GM21576 (cell line): Measurements from ENCODE around the gene ANKRD12.
"Not testable (repeated sequence)": the region's sequence is repeated elsewhere in the genome, so short reads cannot be mapped to it uniquely, and the experiment has no call there.

Experiments used
- ATAC-seq: cut with Tn5 transposase; IDR thresholded peaks from one replicate; pipeline ENCODE4 v1.9.1; 2021; ENCODE audit warnings: mild to moderate bottlenecking, moderate library complexity; ENCODE audit not compliant: unreplicated experiment

The ANKRD12 gene

DNA sequence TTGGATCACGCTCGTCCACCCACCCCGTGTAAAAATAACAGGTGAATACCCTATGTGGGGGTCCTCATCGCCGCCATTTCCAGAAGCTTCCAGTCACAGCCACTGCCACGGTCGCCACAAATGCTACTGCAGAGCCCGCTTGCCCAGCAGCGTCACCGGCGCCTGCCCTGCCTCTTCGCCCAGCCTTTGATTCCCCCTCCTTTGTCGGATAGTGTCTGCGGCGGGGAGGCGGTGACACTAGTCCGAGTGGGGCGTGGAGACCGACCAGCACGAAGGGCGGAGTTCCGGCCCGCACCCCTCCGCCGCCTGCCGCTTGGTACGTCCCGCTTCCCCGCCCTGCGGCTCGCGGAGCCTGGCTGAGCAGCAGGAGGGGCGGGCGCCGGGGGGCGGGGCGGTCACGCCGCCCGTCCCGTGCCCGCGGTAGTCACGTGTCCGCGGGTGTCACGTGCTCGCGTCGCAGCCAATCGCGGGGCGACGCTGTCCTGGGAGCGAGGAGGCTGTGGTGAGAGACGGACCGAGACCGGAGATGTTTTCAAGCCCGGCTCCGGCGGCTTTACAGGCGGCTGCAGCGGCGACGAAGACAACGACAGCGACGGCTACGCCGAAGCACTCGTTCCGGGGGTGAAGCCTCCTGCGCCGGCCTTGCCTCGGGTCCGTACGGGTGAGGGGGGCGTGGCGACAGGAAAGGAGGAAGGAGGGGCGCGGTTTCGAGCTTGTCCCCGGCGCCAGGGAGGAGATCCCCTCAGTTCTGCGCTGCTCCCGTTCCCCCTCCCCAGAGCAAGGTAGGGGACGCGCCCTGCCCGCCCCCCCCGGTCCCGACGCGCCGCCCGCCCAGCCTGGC lies at the start of gene ANKRD12:
Gene ANKRD12 (plus strand): TSS at position 467 of the 841 bp plus-strand sequence. CDS start 45,652 bp downstream, outside the sequence.
- ATAC-seq = peak; percentile 63

GRCh38 chr18:9087144-9087543 lies 49.4 kb upstream of the ANKRD12 start:
- no peak for ATAC-seq

DNA sequence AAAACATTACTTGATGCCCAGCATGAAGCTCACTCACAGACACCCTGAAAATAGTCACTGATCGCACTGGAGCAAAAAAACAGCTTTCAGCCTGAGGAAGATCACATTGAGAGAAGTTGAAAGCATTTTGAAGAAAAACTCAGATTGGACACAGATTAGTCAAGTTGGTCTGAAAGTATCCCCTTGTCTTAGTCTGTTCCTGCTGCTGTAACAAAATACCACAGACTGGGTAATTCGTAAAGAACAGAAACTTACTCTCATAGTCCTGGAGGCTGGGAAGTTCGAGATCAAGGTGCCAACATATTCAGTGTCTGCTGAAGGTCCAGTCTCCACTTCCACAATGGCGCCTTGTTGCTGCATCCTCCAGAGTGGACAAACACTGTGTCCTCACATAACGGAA lies 48.3 kb upstream of the ANKRD12 start:
- ATAC-seq = no peak

GRCh38 chr18:9088727-9089126 lies 47.9 kb upstream of the ANKRD12 start:
- ATAC-seq = not testable (repeated sequence)

- ATAC-seq = no peak
Measured at GRCh38 chr18:9090578-9090977, 46.0 kb upstream of the ANKRD12 start.

DNA sequence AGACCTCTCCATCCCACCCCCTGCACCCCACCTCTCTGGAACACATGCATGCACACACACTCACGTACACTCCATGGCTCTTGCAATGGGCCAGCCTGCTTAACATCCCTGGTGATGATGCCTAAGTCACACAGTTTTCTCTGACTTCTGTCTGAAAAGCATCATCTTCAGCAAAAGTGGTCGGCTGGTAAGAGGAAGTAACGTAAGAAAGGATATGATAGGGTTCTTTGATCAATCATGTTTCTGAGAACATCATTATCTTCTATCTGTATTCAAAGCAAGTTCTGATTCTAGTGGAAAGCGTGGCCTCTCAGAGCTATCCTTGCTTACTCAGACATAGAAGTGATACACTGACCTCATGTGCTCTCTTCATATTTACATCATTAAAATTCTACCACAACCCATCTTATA lies 45.5 kb upstream of the ANKRD12 start:
- no peak for ATAC-seq

DNA sequence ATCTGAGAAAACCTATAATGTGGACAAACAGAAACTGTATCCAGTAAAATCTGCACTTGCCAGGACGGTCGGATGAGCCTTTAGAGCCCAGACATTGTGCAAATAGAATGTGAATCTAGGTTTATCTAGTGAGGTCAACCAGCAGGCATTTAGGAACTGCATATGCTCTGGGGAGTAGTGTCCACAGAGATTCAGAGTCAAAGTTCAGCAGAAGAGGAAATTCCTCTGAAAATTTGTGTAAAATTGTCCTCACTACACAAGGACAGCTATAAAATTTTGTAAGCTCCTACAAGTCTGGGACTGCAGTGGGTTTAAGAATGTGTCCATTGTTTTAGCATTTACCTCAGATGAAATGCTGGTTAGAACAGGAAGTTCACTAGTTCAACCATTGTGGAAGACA lies 43.9 kb upstream of the ANKRD12 start:
- no peak for ATAC-seq

DNA sequence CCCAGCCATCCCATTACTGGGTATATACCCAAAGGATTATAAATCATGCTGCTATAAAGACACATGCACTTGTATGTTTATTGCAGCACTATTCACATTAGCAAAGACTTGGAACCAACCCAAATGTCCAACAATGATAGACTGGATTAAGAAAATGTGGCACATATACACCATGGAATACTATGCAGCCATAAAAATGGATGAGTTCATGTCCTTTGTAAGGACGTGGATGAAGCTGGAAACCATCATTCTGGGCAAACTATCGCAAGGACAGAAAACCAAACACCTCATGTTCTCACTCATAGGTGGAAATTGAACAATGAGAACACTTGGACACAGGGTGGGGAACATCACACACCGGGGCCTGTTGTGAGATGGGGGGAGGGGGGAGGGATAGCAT lies 43.5 kb upstream of the ANKRD12 start:
- not testable (repeated sequence) for ATAC-seq

DNA sequence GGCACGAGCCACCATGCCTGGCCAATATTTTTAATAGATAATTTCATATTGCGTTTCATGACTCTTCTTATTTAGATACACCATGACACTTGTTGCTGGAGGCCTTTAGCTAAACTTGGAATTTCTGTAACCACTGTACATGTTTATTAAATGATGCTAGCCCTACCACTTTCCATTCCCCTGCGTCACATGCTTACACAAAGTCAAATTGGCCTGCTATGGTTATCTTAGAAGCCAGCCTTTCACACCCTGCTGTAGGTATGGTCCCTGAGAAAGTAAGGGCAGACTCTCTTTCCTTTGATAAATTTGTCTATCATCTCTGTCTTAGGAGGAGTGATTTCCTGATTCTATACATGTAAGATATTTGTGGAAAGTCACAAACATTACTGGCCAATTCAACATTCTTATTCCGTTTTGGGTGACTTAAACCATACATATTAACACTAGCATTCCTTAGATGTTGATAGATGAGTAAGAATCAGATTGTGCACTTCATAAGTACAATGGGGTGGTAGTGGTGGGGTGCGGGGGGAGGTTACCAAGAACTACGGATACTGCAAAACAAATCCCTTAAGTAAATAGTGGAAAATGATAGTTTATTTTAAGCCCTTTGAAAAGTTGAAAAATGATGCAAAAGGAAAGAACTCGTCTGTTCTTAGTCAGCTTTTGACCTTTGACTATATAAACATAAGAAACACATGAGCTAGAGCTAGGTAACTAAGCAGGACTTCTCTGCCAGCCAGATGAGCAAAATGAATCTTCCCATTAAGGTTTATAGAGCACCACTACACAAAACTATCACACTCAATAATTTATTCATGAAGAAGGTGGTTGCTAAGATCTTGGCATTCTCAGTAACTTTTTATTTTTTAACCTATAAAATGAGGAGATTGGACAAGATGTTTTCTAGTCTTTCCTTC lies 42.0 kb upstream of the ANKRD12 start:
- no peak for ATAC-seq

DNA sequence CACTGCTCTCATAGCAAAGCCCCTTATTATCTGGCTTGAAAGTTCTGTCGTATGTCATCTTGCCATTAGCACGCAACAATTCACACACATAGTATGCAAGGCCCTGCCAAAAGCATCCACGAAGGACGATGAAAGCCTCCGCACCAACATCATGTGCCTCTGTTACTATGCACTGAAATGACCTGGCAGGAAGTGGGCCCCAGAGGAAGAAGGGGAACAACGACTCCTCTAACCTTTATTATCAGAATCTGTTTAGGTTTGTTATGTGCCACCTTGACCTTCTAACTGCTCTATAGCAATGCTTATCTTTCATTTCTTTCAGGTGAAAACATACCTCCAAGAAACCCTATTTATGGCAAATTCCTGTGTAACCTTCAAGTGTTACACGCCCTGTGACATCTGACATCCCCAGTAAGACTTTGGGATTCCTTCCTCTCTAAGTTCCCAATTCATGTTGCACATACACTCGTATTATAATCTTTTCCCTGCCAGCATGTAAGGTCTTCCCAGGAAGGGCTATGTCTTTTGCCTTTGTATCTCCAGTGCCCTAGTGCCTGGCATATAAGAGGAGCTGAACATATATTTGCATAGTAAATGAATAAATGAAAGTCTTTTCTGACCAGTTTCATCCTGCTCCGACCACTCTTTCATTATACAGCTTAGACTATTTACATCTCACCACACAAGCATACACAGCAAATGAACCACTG lies 41.1 kb upstream of the ANKRD12 start:
- peak; percentile 85 for ATAC-seq

DNA sequence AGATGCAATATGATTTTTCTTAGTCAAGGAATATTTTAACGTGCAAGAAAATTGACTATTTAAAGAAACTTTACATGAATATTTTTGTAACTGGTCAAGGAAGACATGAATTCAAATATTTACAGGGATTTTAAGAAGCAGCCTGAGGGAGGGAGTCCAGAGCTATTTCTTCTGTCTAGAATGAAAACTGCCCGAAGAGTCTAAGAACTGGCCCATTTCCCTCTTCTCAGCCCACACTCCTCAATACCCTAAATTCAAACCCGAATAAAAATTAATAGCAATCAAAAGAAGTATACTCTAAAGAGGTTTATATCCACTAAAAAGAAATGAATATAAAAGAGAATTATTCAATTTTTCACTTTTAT lies 40.6 kb upstream of the ANKRD12 start:
- ATAC-seq = no peak

- ATAC-seq = no peak
Measured at GRCh38 chr18:9096685-9097084, 39.9 kb upstream of the ANKRD12 start.

DNA sequence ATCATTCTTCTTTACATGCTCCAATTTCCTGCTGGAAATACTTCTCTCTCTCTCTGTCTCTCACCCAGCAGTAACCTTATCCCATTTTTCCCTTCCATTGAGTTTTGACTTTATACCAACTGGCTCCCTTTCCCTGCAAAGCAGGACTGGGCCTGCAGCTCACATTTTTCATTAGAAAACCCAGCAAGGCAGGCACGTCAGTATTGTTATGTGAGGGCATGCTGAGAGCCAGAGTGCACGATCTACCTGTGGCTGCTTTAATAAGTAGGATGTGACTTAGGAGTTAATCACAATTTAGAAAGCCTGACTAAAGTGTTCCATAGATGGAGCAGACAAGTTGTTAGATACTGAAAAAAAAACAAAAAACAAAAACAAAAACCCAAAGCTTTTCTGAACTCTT lies 39.2 kb upstream of the ANKRD12 start:
- ATAC-seq = no peak

DNA sequence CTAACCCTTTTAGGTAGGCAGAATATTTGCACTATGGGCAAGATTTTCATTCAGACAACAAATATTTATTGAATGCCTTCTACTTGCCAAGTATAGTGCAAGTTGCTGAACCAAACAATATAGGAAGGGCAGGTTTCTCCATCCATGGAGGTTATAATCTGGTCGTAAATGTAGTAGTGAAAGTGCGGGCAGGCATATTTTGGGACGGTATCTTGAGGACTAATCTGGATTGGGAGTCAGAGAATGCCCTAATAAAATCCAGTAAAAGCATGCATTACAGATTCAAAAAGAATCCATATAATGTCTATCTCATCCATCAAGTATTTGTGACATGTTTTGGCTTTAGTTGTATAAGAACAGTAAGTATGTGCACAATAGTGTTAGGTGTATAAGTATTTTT lies 35.8 kb upstream of the ANKRD12 start:
- ATAC-seq = no peak

GRCh38 chr18:9101730-9102507 lies 34.7 kb upstream of the ANKRD12 start:
- ATAC-seq = no peak

- ATAC-seq = peak; percentile 85
Measured at GRCh38 chr18:9102508-9103375, 33.8 kb upstream of the ANKRD12 start, which contains the start of gene NDUFV2. Gene NDUFV2 (plus strand): TSS chr18:9102699. CDS start chr18:9102744, 45 bp downstream.

DNA sequence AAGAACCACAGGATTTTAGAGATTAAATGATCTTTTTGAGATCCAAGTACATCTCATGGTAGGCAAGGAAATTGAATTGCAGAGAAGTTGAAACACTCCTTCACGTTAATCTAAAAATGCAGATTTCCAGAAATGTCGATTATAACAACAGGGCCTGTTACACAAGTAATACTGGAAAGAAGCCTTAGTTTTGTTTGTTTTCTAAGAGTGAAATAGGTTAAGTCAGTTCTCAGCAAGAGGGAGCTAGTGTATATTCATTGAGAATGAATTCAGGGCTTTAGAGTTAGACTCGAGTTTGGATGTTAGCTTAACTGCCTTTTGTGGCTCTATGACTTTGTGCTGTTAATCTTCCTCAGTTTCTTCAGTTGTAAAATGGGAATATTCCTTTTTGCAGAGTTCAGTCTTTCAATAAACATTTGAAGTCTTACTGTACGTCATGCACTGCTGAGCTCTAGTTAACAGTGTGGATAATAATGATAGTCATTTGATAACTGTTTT lies 33.2 kb upstream of the ANKRD12 start:
- no peak for ATAC-seq

DNA sequence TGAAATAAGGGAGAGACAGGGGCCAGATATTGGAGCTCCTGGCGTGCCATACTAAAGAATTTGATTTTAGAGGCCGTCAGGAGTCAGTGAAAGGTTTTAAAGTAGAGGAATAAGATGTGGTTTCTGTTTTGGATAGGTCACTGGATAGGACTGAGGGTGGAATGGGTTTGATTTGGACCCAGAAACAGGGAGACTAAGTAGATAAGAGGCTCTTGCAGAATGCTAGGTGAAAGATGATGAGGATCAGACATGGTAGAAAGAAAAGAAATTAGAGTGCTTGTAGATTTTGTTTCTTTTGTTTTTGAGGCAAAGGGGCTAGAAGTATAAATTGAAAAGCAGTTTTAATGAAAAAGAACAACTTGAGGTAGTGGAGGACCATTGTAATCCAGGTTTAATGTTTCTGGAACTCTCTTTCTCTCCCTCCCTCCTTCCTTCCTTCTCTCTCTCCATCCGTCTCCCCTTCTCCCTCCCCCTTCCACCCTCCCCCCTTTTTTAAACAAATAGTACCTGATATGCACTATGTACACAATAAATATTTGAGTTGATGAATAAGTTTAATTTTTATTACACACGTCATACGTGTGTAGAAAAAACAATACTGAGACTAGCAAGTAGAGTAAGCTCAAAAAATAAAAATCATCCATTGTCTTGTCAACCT lies 32.2 kb upstream of the ANKRD12 start:
- ATAC-seq = no peak

GRCh38 chr18:9105420-9105819 lies 31.2 kb upstream of the ANKRD12 start:
- no peak for ATAC-seq
